HepG2 (cell line): ENCODE data around the gene DBNDD2. TPM values are rescaled to one million over a fixed set of nuclear protein-coding genes. Genes with fewer than 3 reads are reported as not detected.

ENCODE experiments used
- AGO1 ChIP-seq: fragments of 200-400 bp; formaldehyde crosslinking; IDR thresholded peaks from 2 replicates; pipeline ENCODE4 v1.6.1; 2017; ENCODE audit warnings: mild to moderate bottlenecking, low read depth, low read length, moderate library complexity; ENCODE audit not compliant: poor library complexity, severe bottlenecking
- ETV5 ChIP-seq: IDR thresholded peaks from 2 replicates; pipeline ENCODE4 v1.6.1; 2018; ENCODE audit warnings: missing biosample characterization, missing genetic modification reagents, inconsistent platforms, borderline replicate concordance
- GABPB1 ChIP-seq: IDR thresholded peaks from 2 replicates; pipeline ENCODE4 v1.6.1; 2016; ENCODE audit warnings: mild to moderate bottlenecking, missing genetic modification reagents, moderate library complexity, missing compliant biosample characterization
- HNRNPK ChIP-seq: fragments of 200-400 bp; formaldehyde crosslinking; IDR thresholded peaks from 2 replicates; pipeline ENCODE4 v1.6.1; 2018; ENCODE audit warnings: low read length, low read depth, moderate library complexity, mild to moderate bottlenecking; ENCODE audit not compliant: poor library complexity, severe bottlenecking
- IKZF5 ChIP-seq: IDR thresholded peaks from 2 replicates; pipeline ENCODE4 v1.6.1; 2018; ENCODE audit warnings: missing genetic modification reagents, mild to moderate bottlenecking, missing compliant biosample characterization
- KLF6 ChIP-seq: IDR thresholded peaks from 2 replicates; pipeline ENCODE4 v1.8.0; 2016; ENCODE audit warnings: missing biosample characterization, missing genetic modification reagents
- LBX2 ChIP-seq: sonication (generic); formaldehyde crosslinking; IDR thresholded peaks from 2 replicates; pipeline ENCODE4 v1.5.0; 2020; ENCODE audit warnings: missing genetic modification reagents, mild to moderate bottlenecking, borderline replicate concordance
- MTA1 ChIP-seq: sonication (generic); formaldehyde crosslinking; IDR thresholded peaks from 2 replicates; pipeline ENCODE4 v1.4.0; 2020; ENCODE audit warnings: missing genetic modification reagents, mild to moderate bottlenecking, borderline replicate concordance
- MTERF4 ChIP-seq: sonication (generic); formaldehyde crosslinking; IDR thresholded peaks from 2 replicates; pipeline ENCODE4 v1.8.0; 2023; ENCODE audit warnings: mild to moderate bottlenecking, missing genetic modification reagents
- MTF1 ChIP-seq: sonication (generic); formaldehyde crosslinking; IDR thresholded peaks from 2 replicates; pipeline ENCODE4 v1.5.0; 2020; ENCODE audit warnings: missing genetic modification reagents
- MXD1 ChIP-seq: sonication (generic); formaldehyde crosslinking; IDR thresholded peaks from 2 replicates; pipeline ENCODE4 v1.4.0; 2020; ENCODE audit warnings: mild to moderate bottlenecking, missing genetic modification reagents
- PBX2 ChIP-seq: IDR thresholded peaks from 2 replicates; pipeline ENCODE4 v1.6.1; 2016; ENCODE audit warnings: control low read depth
- RBM22 ChIP-seq: fragments of 200-400 bp; formaldehyde crosslinking; optimal IDR thresholded peaks from 2 replicates; pipeline ENCODE3; 2017; ENCODE audit warnings: mild to moderate bottlenecking, low read length, moderate library complexity
- SYNCRIP ChIP-seq: fragments of 200-400 bp; formaldehyde crosslinking; IDR thresholded peaks from 2 replicates; pipeline ENCODE4 v1.6.1; 2018; ENCODE audit warnings: mild to moderate bottlenecking, low read depth, low read length; ENCODE audit not compliant: insufficient read depth
- YEATS2 ChIP-seq: sonication (generic); formaldehyde crosslinking; IDR thresholded peaks from 2 replicates; pipeline ENCODE4 v1.4.0; 2020; ENCODE audit warnings: missing genetic modification reagents, borderline replicate concordance
- ZBTB2 ChIP-seq: sonication (generic); formaldehyde crosslinking; IDR thresholded peaks from 2 replicates; pipeline ENCODE4 v1.8.0; 2022; ENCODE audit warnings: low read depth, missing genetic modification reagents
- ZBTB21 ChIP-seq: sonication (generic); formaldehyde crosslinking; IDR thresholded peaks from 2 replicates; pipeline ENCODE4 v1.4.0; 2020; ENCODE audit warnings: missing genetic modification reagents
- ZFP62 ChIP-seq: sonication (generic); formaldehyde crosslinking; IDR thresholded peaks from 2 replicates; pipeline ENCODE4 v1.4.0; 2020; ENCODE audit warnings: missing genetic modification reagents
- ZKSCAN5 ChIP-seq: sonication (generic); formaldehyde crosslinking; IDR thresholded peaks from 2 replicates; pipeline ENCODE4 v1.5.1; 2020; ENCODE audit warnings: mild to moderate bottlenecking, missing genetic modification reagents
- ZNF501 ChIP-seq: sonication (generic); formaldehyde crosslinking; IDR thresholded peaks from 2 replicates; pipeline ENCODE4 v1.5.1; 2020; ENCODE audit warnings: mild to moderate bottlenecking, moderate library complexity, missing genetic modification reagents
- ZNF513 ChIP-seq: sonication (generic); formaldehyde crosslinking; conservative IDR thresholded peaks from 2 replicates; pipeline ENCODE4 v1.5.0; 2020; ENCODE audit warnings: missing genetic modification reagents
- polyA plus RNA-seq, 8 experiments: library from polyadenylated mRNA; depleted of rRNA in 3 of 8; stranded (reverse) in 7 of 8; unstranded in 1 of 8; fragments of >200 nt; fragmentation: Illumina TruSeq in 4 of 8; extraction: Trizol in 4 of 8; gene quantifications; 2 replicates each; pipeline versions ENCODE4 v1.2.1 to v1.2.3, GENCODE V29; 2011 to 2016; ENCODE audit warnings: low read depth in 4 of 8, missing spikeins in 1 of 8, mixed read lengths in 1 of 8; ENCODE audit not compliant: insufficient read depth in 1 of 8
- total RNA-seq, 5 experiments: library from RNA; depleted of rRNA; stranded (reverse); fragments of >200 nt; fragmentation: Illumina TruSeq; extraction: Trizol; gene quantifications; 2 replicates each; pipeline ENCODE4 v1.2.3, GENCODE V29; 2016; ENCODE audit warnings: low read depth in 1 of 5

DBNDD2 gene
- total and polyA plus RNA-seq, 2 of the 13 experiments (the other 11 are each of a cell fraction or from before 2014, with no cell fraction given): 16.7 to 47.6 TPM

GRCh38 chr20:45362804-45363610, 45.1 kb upstream of the DBNDD2 start, which contains the start of gene SYS1 (continued):
- peak; percentile 97; the same call in 1 of the 2 replicates for TF ChIP-seq MTA1
- peak; percentile 98 for TF ChIP-seq RBM22
- no peak for TF ChIP-seq ZFP62 (CRISPR knock-in tag)
- peak; percentile 72 for TF ChIP-seq ZBTB2 (CRISPR knock-in tag)
- TF ChIP-seq ZNF513: peak; percentile 99
- TF ChIP-seq ZKSCAN5: 0 out of 2 replicates have a peak, but pooled peaks have one; percentile 51
- peak; percentile 58; the same call in 1 of the 2 replicates for TF ChIP-seq PBX2 (CRISPR knock-in tag)
- no peak for TF ChIP-seq SYNCRIP
- TF ChIP-seq MXD1 (CRISPR knock-in tag): peak; percentile 100
- TF ChIP-seq MTF1 (CRISPR knock-in tag): no peak
- peak; percentile 99 for TF ChIP-seq GABPB1
- peak; percentile 100 for TF ChIP-seq ZNF501 (CRISPR knock-in tag)
- no peak for TF ChIP-seq LBX2 (CRISPR knock-in tag)
- peak; percentile 74 for TF ChIP-seq ZBTB21 (CRISPR knock-in tag)
- peak; percentile 58 for TF ChIP-seq HNRNPK
- TF ChIP-seq ETV5: peak; percentile 84
- peak; percentile 98 for TF ChIP-seq KLF6
- TF ChIP-seq MTERF4 (CRISPR knock-in tag): peak; percentile 97
- TF ChIP-seq IKZF5: peak; percentile 97
- TF ChIP-seq YEATS2 (CRISPR knock-in tag): peak; percentile 97
- TF ChIP-seq AGO1: peak; percentile 86
